ENCODE data around the gene CROCC2.

Gene CROCC2

GRCh38 chr2:240921995-240922244 lies 15.8 kb downstream of the CROCC2 start:
- no peak overlapping the region for H3K4me2 ChIP-seq (ENCODE audit: low read depth, low read length, poor library complexity, severe bottlenecking)
- no peak overlapping the region for H3K27ac ChIP-seq (ENCODE audit: low read depth, low read length)
- H3K4me3 ChIP-seq (ENCODE audit: insufficient read depth, low read length, poor library complexity, severe bottlenecking), result no peak overlapping the region
- H3K9ac ChIP-seq (ENCODE audit: low read length), result no peak overlapping the region
- no peaks in the 10 kb centered on the region for H3F3A ChIP-seq (ENCODE audit: insufficient read depth)
- no peak overlapping the region for H2AFZ ChIP-seq (ENCODE audit: low read depth, low read length, severe bottlenecking)
- H3K9me3 ChIP-seq (ENCODE audit: insufficient read depth, low read length), result no peaks in the 10 kb centered on the region
- H3K9me2 ChIP-seq (replicated peaks; ENCODE audit: insufficient read depth, low read length), result no peaks in the 10 kb centered on the region
- TF ChIP-seq EZH2phosphoT487 (conservative IDR thresholded peaks at IDR 0.05; ENCODE audit: low read length) (no peak), CTCF (IDR thresholded peaks at IDR 0.05; ENCODE audit: insufficient read depth, low read length, poor library complexity, severe bottlenecking) (no peak)
- no peaks in the 10 kb centered on the region for H4K20me1 ChIP-seq (ENCODE audit: low read depth, low read length)
- H3K36me3 ChIP-seq (ENCODE audit: low read length), result no peaks in the 10 kb centered on the region
- H3K27me3 ChIP-seq (ENCODE audit: low read length), result no peaks in the 10 kb centered on the region
- H3K79me2 ChIP-seq (ENCODE audit: insufficient read depth, low read length), result no peaks in the 10 kb centered on the region

GRCh38 chr2:240922245-240922981 lies 16.3 kb downstream of the CROCC2 start:
- Histone ChIP-seq H3K4me3 (ENCODE audit: insufficient read depth, low read length, poor library complexity, severe bottlenecking) (no peak overlapping the region), H3K9me2 (replicated peaks; ENCODE audit: insufficient read depth, low read length) (no peaks in the 10 kb centered on the region), H3K27me3 (ENCODE audit: low read length) (no peaks in the 10 kb centered on the region), H3K36me3 (ENCODE audit: low read length) (no peaks in the 10 kb centered on the region), H3K9me3 (ENCODE audit: insufficient read depth, low read length) (no peaks in the 10 kb centered on the region), H4K20me1 (ENCODE audit: low read depth, low read length) (no peaks in the 10 kb centered on the region), H3K9ac (ENCODE audit: low read length) (no peak overlapping the region), H2AFZ (ENCODE audit: low read depth, low read length, severe bottlenecking) (no peak overlapping the region), H3K27ac (ENCODE audit: low read depth, low read length) (no peak overlapping the region), H3K4me2 (ENCODE audit: low read depth, low read length, poor library complexity, severe bottlenecking) (no peak overlapping the region), H3F3A (ENCODE audit: insufficient read depth) (no peaks in the 10 kb centered on the region), H3K79me2 (ENCODE audit: insufficient read depth, low read length) (no peaks in the 10 kb centered on the region)
- TF ChIP-seq CTCF (IDR thresholded peaks at IDR 0.05; ENCODE audit: insufficient read depth, low read length, poor library complexity, severe bottlenecking), result no peak
- TF ChIP-seq EZH2phosphoT487 (conservative IDR thresholded peaks at IDR 0.05; ENCODE audit: low read length), result no peak

GRCh38 chr2:240922982-240923537 lies 16.9 kb downstream of the CROCC2 start:
- no peaks in the 10 kb centered on the region for H3K36me3 ChIP-seq (ENCODE audit: low read length)
- TF ChIP-seq EZH2phosphoT487 (conservative IDR thresholded peaks at IDR 0.05; ENCODE audit: low read length) (no peak), CTCF (IDR thresholded peaks at IDR 0.05; ENCODE audit: insufficient read depth, low read length, poor library complexity, severe bottlenecking) (no peak)
- no peaks in the 10 kb centered on the region for H3K9me3 ChIP-seq (ENCODE audit: insufficient read depth, low read length)
- H3K4me2 ChIP-seq (ENCODE audit: low read depth, low read length, poor library complexity, severe bottlenecking), result no peak overlapping the region
- no peak overlapping the region for H3K4me3 ChIP-seq (ENCODE audit: insufficient read depth, low read length, poor library complexity, severe bottlenecking)
- H2AFZ ChIP-seq (ENCODE audit: low read depth, low read length, severe bottlenecking), result no peak overlapping the region
- H3F3A ChIP-seq (ENCODE audit: insufficient read depth), result no peaks in the 10 kb centered on the region
- H4K20me1 ChIP-seq (ENCODE audit: low read depth, low read length), result no peaks in the 10 kb centered on the region
- H3K79me2 ChIP-seq (ENCODE audit: insufficient read depth, low read length), result no peaks in the 10 kb centered on the region
- no peak overlapping the region for H3K27ac ChIP-seq (ENCODE audit: low read depth, low read length)
- no peaks in the 10 kb centered on the region for H3K27me3 ChIP-seq (ENCODE audit: low read length)
- no peak overlapping the region for H3K9ac ChIP-seq (ENCODE audit: low read length)
- H3K9me2 ChIP-seq (replicated peaks; ENCODE audit: insufficient read depth, low read length), result no peaks in the 10 kb centered on the region
